Measurements from ENCODE around the gene DOC2B.

GRCh38 chr17:194828-195602 is 13.6 kb upstream of the DOC2B start:
- no peak for TF ChIP-seq TEAD4 (IDR thresholded peaks at IDR 0.05; ENCODE audit: borderline replicate concordance, insufficient read depth)
- TF ChIP-seq CTCF (IDR thresholded peaks at IDR 0.05), result no peak
- TF ChIP-seq RAD21 (IDR thresholded peaks at IDR 0.05; ENCODE audit: low read length), result no peak
- no peak for TF ChIP-seq YY1 (IDR thresholded peaks at IDR 0.05; ENCODE audit: low read depth)
- no peak for TF ChIP-seq CHD2 (IDR thresholded peaks at IDR 0.05; ENCODE audit: low read length, partially characterized antibody)
- TF ChIP-seq REST (IDR thresholded peaks at IDR 0.05; ENCODE audit: low read depth, low read length), result no peak
